Neuronal stem cell (in vitro differentiated cells): Measurements from ENCODE around the gene MS4A10.

ENCODE experiments used
- DNase-seq: peaks from one replicate; pipeline ENCODE4 v3.0.0-alpha.2; 2013; ENCODE audit warnings: low spot score
- H2AFZ ChIP-seq: one replicate; pipeline ENCODE4 v1.6.1; 2013; ENCODE audit warnings: mild to moderate bottlenecking, low read length, inconsistent platforms
- H2AK5ac ChIP-seq: 2 replicates; pipeline ENCODE4 v1.6.1; 2013; ENCODE audit warnings: low read depth, mild to moderate bottlenecking, inconsistent platforms, low read length, moderate library complexity, mixed read lengths
- H2BK120ac ChIP-seq: 2 replicates; pipeline ENCODE4 v1.6.1; 2013; ENCODE audit warnings: low read depth, mild to moderate bottlenecking, inconsistent platforms, low read length, moderate library complexity, mixed read lengths
- H2BK12ac ChIP-seq: one replicate; pipeline ENCODE4 v1.6.1; 2013; ENCODE audit warnings: low read length, inconsistent platforms
- H2BK15ac ChIP-seq: 2 replicates; pipeline ENCODE4 v1.6.1; 2013; ENCODE audit warnings: mild to moderate bottlenecking, low read length, inconsistent platforms, mixed read lengths
- H2BK5ac ChIP-seq: one replicate; pipeline ENCODE4 v1.6.1; 2013; ENCODE audit warnings: inconsistent platforms, mild to moderate bottlenecking, low read length, moderate library complexity
- H3K14ac ChIP-seq: one replicate; pipeline ENCODE4 v1.6.1; 2013; ENCODE audit warnings: low read length, inconsistent platforms
- H3K18ac ChIP-seq: 2 replicates; pipeline ENCODE4 v1.6.1; 2013; ENCODE audit warnings: low read length, inconsistent platforms
- H3K23ac ChIP-seq: 2 replicates; pipeline ENCODE4 v1.6.1; 2013; ENCODE audit warnings: low read depth, mild to moderate bottlenecking, mixed read lengths, low read length, inconsistent platforms; ENCODE audit not compliant: poor library complexity
- H3K27ac ChIP-seq: replicated peaks from 3 replicates; pipeline ENCODE4 v1.5.1; 2013; ENCODE audit warnings: low read length, inconsistent platforms
- H3K27me3 ChIP-seq, 3 experiments: 2 replicates each; pipeline ENCODE4 v1.6.1; 2013; ENCODE audit warnings: low read length in 3 of 3, mild to moderate bottlenecking in 2 of 3, inconsistent platforms in 1 of 3, low read depth in 1 of 3, mixed read lengths in 1 of 3, moderate library complexity in 1 of 3; ENCODE audit not compliant: control insufficient read depth in 3 of 3, insufficient read depth in 3 of 3
- H3K36me3 ChIP-seq, 2 donors: replicated peaks in 1 of 2; 2 replicates each; pipeline ENCODE4 v1.6.1; 2013; ENCODE audit warnings: low read length in 2 of 2; ENCODE audit not compliant: control insufficient read depth in 2 of 2, insufficient read depth in 2 of 2
- H3K4ac ChIP-seq: 2 replicates; pipeline ENCODE4 v1.6.1; 2013; ENCODE audit warnings: inconsistent platforms, mild to moderate bottlenecking, low read length, moderate library complexity
- H3K4me1 ChIP-seq, 2 donors: 1 replicate in 1 of 2; 2 replicates in 1 of 2; pipeline ENCODE4 v1.6.1; 2013; ENCODE audit warnings: low read length in 2 of 2, low read depth in 1 of 2; ENCODE audit not compliant: control insufficient read depth in 2 of 2, insufficient read depth in 1 of 2
- H3K4me2 ChIP-seq: one replicate; pipeline ENCODE4 v1.6.1; 2013; ENCODE audit warnings: mild to moderate bottlenecking, low read length, inconsistent platforms; ENCODE audit not compliant: insufficient read depth, poor library complexity, severe bottlenecking
- H3K4me3 ChIP-seq, 2 donors: 2 replicates each; pipeline ENCODE4 v1.5.1; 2013; ENCODE audit warnings: low read length in 2 of 2, mild to moderate bottlenecking in 2 of 2, inconsistent platforms in 1 of 2, moderate library complexity in 1 of 2
- H3K79me1 ChIP-seq: one replicate; pipeline ENCODE4 v1.6.1; 2013; ENCODE audit warnings: low read depth, mild to moderate bottlenecking, inconsistent platforms, low read length, moderate library complexity
- H3K9ac ChIP-seq: one replicate; pipeline ENCODE4 v1.6.1; 2013; ENCODE audit warnings: mild to moderate bottlenecking, low read depth, low read length, inconsistent platforms; ENCODE audit not compliant: poor library complexity
- H3K9me3 ChIP-seq, 2 donors: replicated peaks in 1 of 2; 2 replicates each; pipeline versions ENCODE3 to v1.6.1; 2013; ENCODE audit warnings: low read length in 2 of 2, mild to moderate bottlenecking in 2 of 2, inconsistent platforms in 1 of 2, low read depth in 1 of 2, mixed read lengths in 1 of 2, moderate library complexity in 1 of 2; ENCODE audit not compliant: control insufficient read depth in 2 of 2, insufficient read depth in 1 of 2
- H4K8ac ChIP-seq: one replicate; pipeline ENCODE4 v1.6.1; 2013; ENCODE audit warnings: low read depth, mild to moderate bottlenecking, inconsistent platforms, low read length, moderate library complexity
- H4K91ac ChIP-seq: one replicate; pipeline ENCODE4 v1.6.1; 2013; ENCODE audit warnings: low read length, low read depth, mild to moderate bottlenecking, inconsistent platforms; ENCODE audit not compliant: poor library complexity
- WGBS, 2 donors: extraction: QIAGEN DNeasy Blood & Tissue Kit; methylation state at CpG; one replicate each; pipeline ENCODE4 v1.1.7; 2013; ENCODE audit warnings: missing lambda C conversion rate in 2 of 2, mixed read lengths in 1 of 2; ENCODE audit not compliant: insufficient read length in 2 of 2, insufficient replicate concordance in 1 of 2; ENCODE audit errors: extremely low coverage in 2 of 2; 5-methylcytosine and 5-hydroxymethylcytosine counted together

MS4A10 gene

DNA sequence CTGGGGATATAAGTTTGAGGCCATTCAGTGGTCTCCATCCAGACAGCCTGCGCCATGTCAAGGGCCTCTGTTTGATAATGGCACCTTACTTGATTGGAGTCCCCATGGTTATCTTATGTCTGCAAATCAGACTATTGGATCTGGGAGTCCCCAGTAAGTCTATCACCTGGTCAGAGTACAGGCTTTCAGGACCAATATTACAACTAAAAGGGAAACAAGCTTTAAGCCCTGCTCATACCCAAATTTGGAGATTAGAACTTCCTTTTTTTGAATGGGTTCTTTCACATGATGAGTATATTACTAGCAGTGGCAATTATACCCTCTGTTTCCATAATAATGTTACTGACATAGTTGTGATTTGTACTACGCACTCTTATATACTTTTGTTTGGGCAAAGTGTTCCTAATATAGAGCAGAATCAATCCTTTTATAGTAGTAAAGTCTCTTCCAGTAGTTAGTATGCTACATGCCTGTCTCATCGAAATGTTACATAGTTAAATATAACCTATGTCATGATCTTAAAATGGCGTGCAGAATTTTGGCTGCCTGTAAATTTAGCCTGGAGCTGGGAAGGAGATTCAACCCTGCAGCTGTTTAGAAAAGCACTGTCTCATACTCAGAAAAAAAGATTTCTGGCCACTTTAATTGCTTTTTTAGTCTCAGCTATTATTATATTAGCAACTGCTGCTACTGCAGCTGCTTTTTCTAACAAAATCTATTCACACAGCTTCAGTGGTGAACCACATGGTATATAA lies 23.5 kb upstream of the MS4A10 start:
- Histone ChIP-seq H3K23ac (no peak overlapping the region), H2BK120ac (no peak overlapping the region), H3K27me3 (peaks cover 0 to 3% (median 2%) of the 10 kb centered on the region in 3 experiments), H3K4me2 (no peak overlapping the region), H3K9ac (no peak overlapping the region), H2BK15ac (no peak overlapping the region), H2AK5ac (no peak overlapping the region), H3K79me1 (no peaks in the 10 kb centered on the region), H3K4me3 (no peak overlapping the region), H3K9me3 (peaks cover 0 to 2% of the 10 kb centered on the region in 2 donors), H4K8ac (no peak overlapping the region), H3K36me3 (no peaks in the 10 kb centered on the region), H3K4me1 (peaks cover 0 to 2% of the 10 kb centered on the region in 2 donors), H3K27ac (no peak overlapping the region), H3K14ac (no peak overlapping the region), H2BK12ac (no peak overlapping the region), H3K18ac (no peak overlapping the region), H3K4ac (no peak overlapping the region), H2BK5ac (no peak overlapping the region), H4K91ac (no peak overlapping the region), H2AFZ (no peak overlapping the region)
- no CpG with 5 or more reads among the region's 4 CpGs for WGBS, 2 donors
- DNase-seq, result no peak

- DNase-seq, result no peak
- peaks cover 0 to 3% (median 0%) of the 10 kb centered on the region in 3 experiments for H3K27me3 ChIP-seq
- no CpG with 5 or more reads among the region's 11 CpGs for WGBS, 2 donors
Measured at GRCh38 chr11:60762851-60763691, 22.1 kb upstream of the MS4A10 start.

GRCh38 chr11:60763692-60764369 lies 21.3 kb upstream of the MS4A10 start:
- Histone ChIP-seq H3K27me3 (peaks cover 0 to 7% (median 0%) of the 10 kb centered on the region in 3 experiments), H3K79me1 (no peaks in the 10 kb centered on the region), H2AFZ (no peak overlapping the region), H2AK5ac (no peak overlapping the region), H3K36me3 (no peaks in the 10 kb centered on the region), H3K18ac (no peak overlapping the region), H3K4ac (no peak overlapping the region), H3K4me1 (peaks cover 0 to 2% of the 10 kb centered on the region in 2 donors), H2BK5ac (no peak overlapping the region), H3K14ac (no peak overlapping the region), H3K23ac (no peak overlapping the region), H3K27ac (no peak overlapping the region), H3K9ac (no peak overlapping the region), H3K4me3 (no peak overlapping the region), H2BK15ac (no peak overlapping the region), H3K9me3 (no peaks in the 10 kb centered on the region), H3K4me2 (no peak overlapping the region), H4K91ac (no peak overlapping the region), H2BK120ac (no peak overlapping the region), H4K8ac (no peak overlapping the region), H2BK12ac (no peak overlapping the region)
- no peak for DNase-seq
- WGBS, 2 donors, result no CpG with 5 or more reads among the region's 11 CpGs

More at GRCh38 chr11:60762851-60763691, 22.1 kb upstream of the MS4A10 start:
- Histone ChIP-seq H3K27ac (no peak overlapping the region), H3K4me3 (no peak overlapping the region), H3K36me3 (no peaks in the 10 kb centered on the region), H3K4me2 (no peak overlapping the region), H2BK15ac (no peak overlapping the region), H2BK12ac (no peak overlapping the region), H4K8ac (no peak overlapping the region), H2AK5ac (no peak overlapping the region), H3K14ac (no peak overlapping the region), H2AFZ (no peak overlapping the region), H3K79me1 (no peaks in the 10 kb centered on the region), H3K4ac (no peak overlapping the region), H2BK120ac (no peak overlapping the region), H3K9me3 (no peaks in the 10 kb centered on the region), H3K23ac (no peak overlapping the region), H3K4me1 (peaks cover 0 to 2% of the 10 kb centered on the region in 2 donors), H3K9ac (no peak overlapping the region), H3K18ac (no peak overlapping the region), H2BK5ac (no peak overlapping the region), H4K91ac (no peak overlapping the region)
